Heart right ventricle (tissue), 16 donors: ENCODE results near the gene HAUS6. TPM values are rescaled to one million over a fixed set of nuclear protein-coding genes. Genes with fewer than 3 reads are reported as not detected.

Experiments
- ATAC-seq, 8 donors: fragments of 200-7000 bp; cut with Tn5 transposase; one replicate each; pipeline ENCODE4 v1.9.1; 2020; ENCODE audit warnings: mild to moderate bottlenecking in 8 of 8, moderate library complexity in 8 of 8, moderate number of reproducible peaks in 1 of 8
- DNase-seq, 2 donors: peaks; one replicate each; pipeline ENCODE4 v3.0.0-alpha.2; 2020
- H3K27ac ChIP-seq, 10 donors: fragments of 200-600 bp; sonication (generic) in 2 of 10; one replicate each; pipeline versions ENCODE4 v1.5.0 to v1.8.0; 2020 to 2022; ENCODE audit warnings: mild to moderate bottlenecking in 3 of 10
- H3K27me3 ChIP-seq, 7 donors: fragments of 200-600 bp; one replicate each; pipeline ENCODE4 v1.8.0; 2021 to 2022; ENCODE audit warnings: mild to moderate bottlenecking in 2 of 7
- H3K36me3 ChIP-seq, 9 donors: fragments of 200-600 bp; sonication (generic) in 1 of 9; one replicate each; pipeline versions ENCODE4 v1.5.0 to v1.8.0; 2020 to 2022; ENCODE audit warnings: mild to moderate bottlenecking in 2 of 9
- H3K4me1 ChIP-seq, 9 donors: fragments of 200-600 bp; sonication (generic) in 1 of 9; one replicate each; pipeline versions ENCODE4 v1.5.0 to v1.8.0; 2020 to 2022; ENCODE audit warnings: mild to moderate bottlenecking in 4 of 9
- H3K4me3 ChIP-seq, 10 donors: fragments of 200-600 bp; sonication (generic) in 2 of 10; one replicate each; pipeline versions ENCODE4 v1.5.0 to v1.8.0; 2020 to 2022; ENCODE audit warnings: mild to moderate bottlenecking in 7 of 10, moderate library complexity in 2 of 10
- H3K9me3 ChIP-seq, 11 donors: fragments of 200-600 bp in 10 of 11; sonication (generic) in 2 of 11; one replicate each; pipeline versions ENCODE4 v1.5.0 to v1.8.0; 2013 to 2022; ENCODE audit warnings: mild to moderate bottlenecking in 2 of 11, control low read depth in 1 of 11, moderate library complexity in 1 of 11
- WGBS, 2 donors: extraction: QIAGEN DNeasy Blood & Tissue Kit; methylation state at CpG; one replicate each; pipeline ENCODE4 v1.1.7; 2013; ENCODE audit warnings: inconsistent platforms in 1 of 2; 5-methylcytosine and 5-hydroxymethylcytosine counted together
- intact Hi-C, 10 donors: fragments of 100-400 bp; cut with DNase I; formaldehyde crosslinking; loops; one replicate each; pipeline versions ENCODE4 v1.11.1 to v1.14.2; 2022
- polyA plus RNA-seq, 2 donors: library from polyadenylated mRNA; stranded (reverse); fragments of 200-250 nt; gene quantifications; one replicate each; pipeline ENCODE4 v1.2.3, GENCODE V29; 2013
- total RNA-seq, 10 donors: library from RNA; stranded (reverse); fragmentation: NEBNext Ultra II Directional in 3 of 10; extraction: Animal tissue kit (Norgen Biotek cat#: 25700) in 3 of 10; gene quantifications; one replicate each; pipeline versions ENCODE4 v1.2.1 to v1.2.4, GENCODE V29; 2021 to 2023
- TF ChIP-seq, protein P1 (sequence below), 9 donors: fragments of 200-600 bp; sonication (generic) in 2 of 9; IDR thresholded peaks; one replicate each; pipeline versions ENCODE4 v1.5.0 to v1.8.0; 2021 to 2022; ENCODE audit warnings: antibody characterized with exemption in 9 of 9, mild to moderate bottlenecking in 5 of 9, moderate library complexity in 1 of 9
- donor health status: Arrhythmogenic right ventricular cardiomyopathy.
- donor health status: ischemic (EF 13 %, LVEDD 7.1; RV severe dilation, severe dysfunction).
- donor health status: healthy with polysubstance abuse.
- donor health status: DM: no; HTN: yes; CAD: no.
- donor health status: DM: no; HTN: no; CAD: no.
- donor health status: ischemic (EF 25% LVEDD 6.9; RV normal size, moderate dysfunction).
- donor health status: ischemic (EF 25% LVEDD 5.7; RV mildly dilated, moderate dysfunction).
- donor health status: healthy.
- donor health status: DM: yes; HTN: yes; CAD: no.
- donor health status: Ischemic cardiomyopathy.
- donor health status: ischemic (EF 35%, LVEDD 5.7; RV mildly dilated, moderate dysfunction).
- donor health status: nonischemic (EF 11% LVEDD 7.7; RV severe dilation, severe dysfunction).
- donor health status: DM: yes; HTN: yes; CAD: no.
- donor health status: PGD.
- donor health status: ischemic (EF 29% LVEDD 5.4; RV normal size, mild dysfunction).
- donor health status: nonischemic (EF 23%, LVEDD 6.1; RV moderate dilation, normal function).

The HAUS6 gene
- total and polyA plus RNA-seq, 12 donors = 2.6 to 10.4 (median 7.0) TPM

DNA sequence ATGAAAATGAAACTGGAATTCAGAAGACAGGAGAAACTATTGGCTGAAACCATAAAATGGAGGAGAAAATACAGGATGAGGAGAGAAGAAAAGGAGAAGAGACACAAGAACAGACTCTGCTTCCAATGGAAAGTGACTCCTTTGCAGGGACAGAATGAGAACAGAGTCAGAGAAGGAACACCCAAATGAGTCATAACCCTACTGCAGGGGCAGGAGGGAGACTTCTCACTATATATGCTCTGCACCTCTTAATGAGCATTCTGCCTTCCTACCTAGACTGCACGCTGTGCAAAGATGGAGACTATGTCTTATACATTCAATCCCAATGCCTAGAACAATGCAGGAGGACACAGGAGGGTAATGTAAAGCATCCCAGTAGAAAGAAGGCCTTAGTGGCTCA lies 71.8 kb downstream of the HAUS6 start:
- H3K9me3 ChIP-seq = no peaks in the 10 kb centered on the region
- DNase-seq = no peak
- no peak for ATAC-seq
- H3K27ac ChIP-seq = no peak overlapping the region
- H3K4me1 ChIP-seq = peaks cover 0 to 12% (median 0%) of the 10 kb centered on the region in 9 donors
- intact Hi-C loops = loop anchor here in 4 of 10 donors (5.0 to 10.0 kb wide), 5 partner anchors 589 to 1506 kb away; no protein-coding TSS in a partner anchor
- 94 to 100% methylated on average over 1 of the region's 1 CpG for WGBS, 2 donors
- H3K36me3 ChIP-seq = no peaks in the 10 kb centered on the region
- TF ChIP-seq, protein P1, sequence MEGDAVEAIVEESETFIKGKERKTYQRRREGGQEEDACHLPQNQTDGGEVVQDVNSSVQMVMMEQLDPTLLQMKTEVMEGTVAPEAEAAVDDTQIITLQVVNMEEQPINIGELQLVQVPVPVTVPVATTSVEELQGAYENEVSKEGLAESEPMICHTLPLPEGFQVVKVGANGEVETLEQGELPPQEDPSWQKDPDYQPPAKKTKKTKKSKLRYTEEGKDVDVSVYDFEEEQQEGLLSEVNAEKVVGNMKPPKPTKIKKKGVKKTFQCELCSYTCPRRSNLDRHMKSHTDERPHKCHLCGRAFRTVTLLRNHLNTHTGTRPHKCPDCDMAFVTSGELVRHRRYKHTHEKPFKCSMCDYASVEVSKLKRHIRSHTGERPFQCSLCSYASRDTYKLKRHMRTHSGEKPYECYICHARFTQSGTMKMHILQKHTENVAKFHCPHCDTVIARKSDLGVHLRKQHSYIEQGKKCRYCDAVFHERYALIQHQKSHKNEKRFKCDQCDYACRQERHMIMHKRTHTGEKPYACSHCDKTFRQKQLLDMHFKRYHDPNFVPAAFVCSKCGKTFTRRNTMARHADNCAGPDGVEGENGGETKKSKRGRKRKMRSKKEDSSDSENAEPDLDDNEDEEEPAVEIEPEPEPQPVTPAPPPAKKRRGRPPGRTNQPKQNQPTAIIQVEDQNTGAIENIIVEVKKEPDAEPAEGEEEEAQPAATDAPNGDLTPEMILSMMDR (IDR thresholded peaks at IDR 0.05) = no peak
- peaks cover 0 to 5% (median 0%) of the 10 kb centered on the region in 7 donors for H3K27me3 ChIP-seq
- no peak overlapping the region for H3K4me3 ChIP-seq

DNA sequence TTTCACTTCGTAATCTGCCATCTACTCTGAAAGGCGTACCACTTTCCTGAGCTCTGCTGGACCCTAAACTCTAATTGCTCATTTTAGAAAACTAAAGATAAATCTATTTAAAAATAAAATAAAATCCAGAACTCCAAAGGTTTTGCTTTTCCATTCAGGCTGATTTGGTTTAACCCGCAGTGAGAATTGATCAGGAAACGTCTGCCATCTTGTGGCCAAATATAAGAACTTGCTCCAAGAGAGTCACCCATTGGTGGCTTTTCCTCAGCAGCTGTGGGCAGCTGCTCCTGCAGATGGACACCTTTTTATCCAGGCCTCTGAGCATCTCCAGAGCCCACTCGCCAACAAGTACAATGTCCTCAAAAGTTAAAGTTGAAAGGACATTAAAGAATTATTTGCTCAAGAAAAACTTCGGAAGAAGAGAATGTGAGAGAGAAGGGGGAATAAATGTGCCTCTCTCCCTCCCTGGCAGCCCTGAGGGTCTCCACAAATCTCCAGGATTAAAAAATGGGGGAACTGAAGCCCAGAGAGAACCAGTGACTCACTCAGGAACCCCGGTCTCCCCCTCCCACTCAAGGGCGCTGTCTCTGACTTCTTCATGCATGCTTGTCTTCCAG lies 73.8 kb downstream of the HAUS6 start:
- peak in 6 of 8 donors; percentile 65 to 81 (median 74) for ATAC-seq
- intact Hi-C loops = loop anchor here (1.0 to 10.0 kb wide), 10 partner anchors 582 to 1217 kb away; no protein-coding TSS in a partner anchor
- peaks cover 0 to 12% (median 0%) of the 10 kb centered on the region in 9 donors for H3K4me1 ChIP-seq
- peak in 1 of 2 donors; percentile 60 for DNase-seq
- TF ChIP-seq, protein P1 (IDR thresholded peaks at IDR 0.05) = peak; percentile 60 to 86 (median 78)
- no peak overlapping the region for H3K4me3 ChIP-seq
- no peaks in the 10 kb centered on the region for H3K9me3 ChIP-seq
- WGBS, 2 donors = 21 to 26% methylated on average over 8 of the region's 8 CpGs
- no peak overlapping the region for H3K27ac ChIP-seq
- H3K27me3 ChIP-seq = peaks cover 0 to 5% (median 0%) of the 10 kb centered on the region in 7 donors
- no peaks in the 10 kb centered on the region for H3K36me3 ChIP-seq

DNA sequence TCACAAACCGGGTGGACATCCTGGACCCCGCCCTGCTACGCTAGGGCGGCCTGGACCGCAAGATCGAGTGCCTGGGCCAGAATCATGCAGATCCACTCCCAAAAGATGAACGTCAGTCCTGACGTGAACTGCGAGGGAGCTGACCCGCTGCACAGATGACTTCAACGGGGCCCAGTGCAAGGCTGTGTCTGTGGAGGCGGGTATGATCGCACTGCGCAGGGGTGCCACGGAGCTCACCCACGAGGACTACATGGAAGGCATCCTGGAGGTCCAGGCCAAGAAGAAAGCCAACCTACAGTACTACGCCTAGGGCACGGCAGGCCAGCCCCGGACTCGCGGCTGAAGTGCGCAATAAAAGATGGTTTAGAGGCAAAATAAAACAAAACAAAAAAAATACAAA lies 74.9 kb downstream of the HAUS6 start:
- Histone ChIP-seq H3K27ac (no peak overlapping the region), H3K9me3 (no peaks in the 10 kb centered on the region), H3K27me3 (peaks cover 0 to 5% (median 0%) of the 10 kb centered on the region in 7 donors), H3K4me3 (no peak overlapping the region), H3K4me1 (peaks cover 0 to 12% (median 0%) of the 10 kb centered on the region in 9 donors), H3K36me3 (no peaks in the 10 kb centered on the region)
- ATAC-seq (no peak), DNase-seq (no peak)
- intact Hi-C loops = loop anchor here (2.0 to 10.0 kb wide), 9 partner anchors 581 to 1216 kb away; no protein-coding TSS in a partner anchor
- TF ChIP-seq, protein P1 (IDR thresholded peaks at IDR 0.05) = no peak
- WGBS, 2 donors = 94 to 97% methylated on average over 22 of the region's 22 CpGs

DNA sequence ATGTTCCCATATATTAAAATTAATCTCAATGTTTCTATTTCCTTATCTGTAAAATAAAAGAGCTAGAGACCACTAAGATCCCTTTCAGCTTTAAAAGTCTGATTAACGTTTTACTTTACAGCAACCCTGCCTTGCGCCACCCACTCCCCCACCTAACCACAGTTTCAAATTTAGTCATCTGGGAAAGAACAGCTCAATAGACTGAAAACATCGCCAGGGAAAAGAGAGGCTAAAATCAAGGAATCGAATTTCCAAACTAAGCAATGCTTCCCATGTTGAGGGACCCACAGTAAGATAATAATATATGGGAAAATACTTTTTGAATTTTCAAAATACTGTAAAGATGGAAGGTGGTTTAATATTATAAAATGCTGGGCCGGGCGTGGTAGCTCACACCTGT lies 76.3 kb downstream of the HAUS6 start:
- no peak overlapping the region for H3K4me3 ChIP-seq
- DNase-seq (no peak), ATAC-seq (no peak)
- H3K4me1 ChIP-seq = peaks cover 0 to 12% (median 0%) of the 10 kb centered on the region in 9 donors
- H3K27me3 ChIP-seq = peaks cover 0 to 2% (median 0%) of the 10 kb centered on the region in 7 donors
- no peak overlapping the region for H3K27ac ChIP-seq
- TF ChIP-seq, protein P1 (IDR thresholded peaks at IDR 0.05) = no peak
- H3K36me3 ChIP-seq = no peaks in the 10 kb centered on the region
- no peaks in the 10 kb centered on the region for H3K9me3 ChIP-seq
- intact Hi-C loops = loop anchor here in 9 of 10 donors (5.0 to 10.0 kb wide), 7 partner anchors 579 to 1214 kb away; no protein-coding TSS in a partner anchor
- 93 to 95% methylated on average over 6 of the region's 6 CpGs for WGBS, 2 donors
